HG03558 (cell line): ENCODE measurements around the gene HAPLN2.
"Not testable (repeated sequence)": the region's sequence is repeated elsewhere in the genome, so short reads cannot be mapped to it uniquely, and the experiment has no call there.

Source experiments
- ATAC-seq: cut with Tn5 transposase; IDR thresholded peaks from one replicate; pipeline ENCODE4 v1.9.1; 2021; ENCODE audit warnings: moderate number of reproducible peaks; ENCODE audit not compliant: unreplicated experiment; ENCODE audit errors: extremely low read depth

The HAPLN2 gene

GRCh38 chr1:156615946-156616345 lies 3.3 kb upstream of the HAPLN2 start:
- ATAC-seq, result no peak

- no peak for ATAC-seq
These were observed 2.8 kb upstream of the HAPLN2 start for GRCh38 chr1:156616463-156616862.

- ATAC-seq, result no peak
These were observed 354 bp downstream of the HAPLN2 start for GRCh38 chr1:156619582-156619955.

- no peak for ATAC-seq
These were observed 3.5 kb downstream of the HAPLN2 start for GRCh38 chr1:156622581-156623297.

- no peak for ATAC-seq
These were observed 5.0 kb downstream of the HAPLN2 start for GRCh38 chr1:156623946-156624813.

DNA sequence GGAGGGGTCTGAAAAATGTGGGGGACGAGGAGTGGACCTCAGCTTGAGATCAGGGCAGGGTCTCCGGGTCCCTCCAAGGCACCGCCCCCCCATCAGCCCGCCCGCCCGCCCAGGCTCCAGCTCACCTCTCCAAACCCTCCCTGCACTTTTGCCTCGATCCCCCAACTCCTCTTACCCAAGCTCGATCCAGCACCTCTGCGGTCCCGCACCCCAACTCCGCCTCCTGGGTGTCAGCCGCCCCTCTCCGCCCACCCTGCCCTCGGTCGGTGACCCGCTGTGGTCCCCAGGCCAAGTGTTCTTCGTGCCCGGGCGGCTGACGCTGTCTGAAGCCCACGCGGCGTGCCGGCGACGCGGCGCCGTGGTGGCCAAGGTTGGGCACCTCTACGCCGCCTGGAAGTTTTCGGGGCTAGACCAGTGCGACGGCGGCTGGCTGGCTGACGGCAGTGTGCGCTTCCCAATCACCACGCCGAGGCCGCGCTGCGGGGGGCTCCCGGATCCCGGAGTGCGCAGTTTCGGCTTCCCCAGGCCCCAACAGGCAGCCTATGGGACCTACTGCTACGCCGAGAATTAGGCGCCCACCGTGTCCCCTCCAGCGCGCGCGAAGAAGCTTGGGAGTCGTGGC lies 5.7 kb downstream of the HAPLN2 start:
- no peak for ATAC-seq

- no peak for ATAC-seq
These were observed 6.3 kb downstream of the HAPLN2 start for GRCh38 chr1:156625436-156626078.

GRCh38 chr1:156626079-156626438 lies 6.8 kb downstream of the HAPLN2 start:
- no peak for ATAC-seq

GRCh38 chr1:156627313-156627880 lies 8.2 kb downstream of the HAPLN2 start:
- ATAC-seq, result no peak

DNA sequence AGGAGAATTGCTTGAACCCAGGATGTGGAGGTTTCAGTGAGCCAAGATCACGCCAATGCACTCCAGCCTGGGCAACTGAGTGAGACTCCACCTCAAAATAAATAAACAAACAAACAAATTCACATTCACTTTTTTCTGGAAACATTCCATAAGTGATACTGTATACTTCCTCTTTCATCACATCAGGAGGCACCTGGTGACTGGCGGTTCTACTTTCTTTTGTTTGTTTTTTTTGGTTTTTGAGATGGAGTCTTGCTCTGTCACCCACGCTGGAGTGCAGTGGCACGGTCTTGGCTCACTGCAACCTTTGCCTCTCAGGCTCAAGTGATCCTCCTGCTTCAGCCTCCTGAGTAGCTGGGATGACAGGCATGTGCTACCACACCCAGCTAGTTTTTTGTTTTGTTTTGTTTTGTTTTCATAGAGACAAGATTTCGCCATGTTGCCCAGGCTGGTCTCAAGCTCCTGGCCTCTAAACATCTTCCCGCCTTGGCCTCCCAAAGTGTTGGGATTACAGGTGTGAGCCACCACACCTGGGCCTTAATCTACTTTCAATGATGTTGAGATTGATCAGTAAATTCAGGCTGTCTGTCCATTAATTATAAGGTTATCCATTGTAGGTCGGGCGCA lies 10.7 kb downstream of the HAPLN2 start:
- no peak for ATAC-seq

DNA sequence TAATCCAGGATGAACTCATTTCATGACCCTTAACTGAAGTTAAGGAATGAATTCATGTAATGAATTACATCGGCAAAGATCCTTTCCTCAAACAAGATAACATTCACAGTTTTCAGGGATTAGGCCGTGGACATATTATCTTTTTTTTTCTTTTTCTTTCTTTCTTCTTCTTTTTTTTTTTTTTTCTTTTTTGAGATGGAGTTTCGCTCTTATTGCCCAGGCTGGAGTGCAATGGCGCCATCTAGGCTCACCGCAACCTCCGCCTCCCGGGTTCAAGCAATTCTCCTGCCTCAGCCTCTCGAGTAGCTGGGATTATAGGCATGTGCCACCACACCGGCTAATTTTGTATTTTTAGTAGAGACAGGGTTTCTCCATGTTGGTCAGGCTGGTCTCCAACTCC lies 11.9 kb downstream of the HAPLN2 start:
- ATAC-seq, result not testable (repeated sequence)

DNA sequence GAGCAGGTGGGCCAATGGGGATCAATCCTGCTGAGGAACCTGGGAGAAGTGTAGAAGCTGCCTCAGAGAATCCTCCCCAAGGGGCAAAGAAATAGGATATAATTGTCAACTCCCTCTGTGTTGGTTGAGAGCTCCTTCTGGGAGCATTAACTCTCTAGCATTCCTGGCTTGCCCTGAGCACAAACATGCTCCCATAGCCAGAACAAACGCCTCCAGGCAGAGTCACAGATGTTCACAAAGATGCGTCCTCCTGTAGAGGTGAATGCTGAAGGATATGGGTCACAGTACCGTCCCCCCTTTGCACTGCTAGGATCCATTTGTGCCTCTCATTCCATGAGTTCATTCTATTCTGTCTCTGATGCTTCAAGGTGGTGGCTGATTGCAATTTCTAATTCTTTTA lies 13.1 kb downstream of the HAPLN2 start:
- no peak for ATAC-seq

GRCh38 chr1:156638189-156638985 lies 19.2 kb downstream of the HAPLN2 start:
- no peak for ATAC-seq

DNA sequence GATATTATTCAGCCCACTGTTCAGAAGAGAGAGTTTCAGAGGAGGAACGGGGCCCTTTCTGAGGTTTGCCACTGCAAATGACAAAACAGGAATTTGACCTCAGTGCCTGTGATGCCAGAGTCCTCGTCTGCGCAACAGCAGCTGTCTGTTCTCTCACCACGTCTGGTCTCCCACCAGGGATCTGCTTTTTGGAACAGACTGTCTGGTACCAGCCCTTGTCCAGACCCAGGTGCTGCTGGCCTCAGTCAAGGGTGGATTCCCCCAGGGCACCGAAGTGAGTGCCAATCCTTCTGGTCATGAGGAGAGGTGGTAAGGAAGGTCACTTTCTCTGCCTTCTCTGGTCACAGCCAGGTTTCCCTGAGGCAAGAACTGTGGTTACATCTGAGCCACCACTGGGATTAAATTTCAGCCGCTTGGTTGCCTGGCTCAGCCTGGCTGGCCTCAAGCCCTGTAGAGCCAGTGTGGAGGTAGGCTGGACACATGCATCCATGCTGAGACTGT lies 20.4 kb downstream of the HAPLN2 start:
- ATAC-seq, result no peak

GRCh38 chr1:156640842-156641706 lies 21.9 kb downstream of the HAPLN2 start:
- no peak for ATAC-seq

- no peak for ATAC-seq
These were observed 22.6 kb downstream of the HAPLN2 start, which contains the start of gene BCAN for GRCh38 chr1:156641761-156642264. Gene BCAN (plus strand): TSS chr1:156642117. CDS start chr1:156646055, 3,938 bp downstream.

DNA sequence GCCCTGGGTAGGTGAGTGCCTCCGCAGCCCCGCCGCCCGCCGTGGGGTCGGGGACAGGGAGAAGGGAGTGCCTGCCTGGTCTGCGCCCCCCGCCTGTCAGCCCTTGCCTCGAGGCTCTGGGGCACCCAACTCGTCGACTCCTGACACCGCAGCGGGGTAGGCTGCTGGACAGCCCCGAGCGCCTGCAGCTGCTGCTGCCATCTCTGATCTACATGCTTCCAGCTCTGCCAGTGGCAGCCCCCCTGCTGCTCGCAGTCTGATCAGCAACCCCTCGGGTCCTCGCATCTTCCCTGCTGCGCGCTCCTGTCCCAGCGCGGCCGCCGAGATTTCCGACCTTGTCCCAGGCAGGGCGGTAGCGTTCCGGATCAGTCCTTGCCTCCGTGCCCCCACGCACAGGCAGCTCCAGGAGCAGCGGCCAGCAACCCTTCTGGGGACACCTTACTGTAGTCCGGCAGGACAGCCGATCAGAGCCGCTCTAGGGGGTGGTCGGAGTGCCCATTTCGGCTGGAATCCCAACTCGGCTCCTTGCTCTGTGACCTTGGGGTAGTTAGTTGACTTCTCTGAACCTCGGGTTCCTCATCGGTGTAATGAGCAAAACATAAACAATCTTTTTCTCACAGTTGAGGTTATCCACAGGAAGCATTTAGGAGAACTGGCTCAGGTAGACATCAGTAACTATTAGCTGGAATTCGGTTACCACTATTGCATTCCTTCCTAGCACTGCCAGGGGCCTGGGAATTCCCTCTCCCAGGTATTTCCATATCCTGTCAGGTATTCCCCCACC lies 23.2 kb downstream of the HAPLN2 start:
- no peak for ATAC-seq
